Stimulated activated naive CD4-positive, alpha-beta T cell (primary cell): Measurements from ENCODE around the gene IFIT1.
"Not testable (repeated sequence)": the region's sequence is repeated elsewhere in the genome, so short reads cannot be mapped to it uniquely, and the experiment has no call there.

Source experiments
- DNase-seq, 6 experiments: peaks; one replicate each; lab custom pipeline; 2025; lab: John Stamatoyannopoulos, UW

IFIT1 gene

DNA sequence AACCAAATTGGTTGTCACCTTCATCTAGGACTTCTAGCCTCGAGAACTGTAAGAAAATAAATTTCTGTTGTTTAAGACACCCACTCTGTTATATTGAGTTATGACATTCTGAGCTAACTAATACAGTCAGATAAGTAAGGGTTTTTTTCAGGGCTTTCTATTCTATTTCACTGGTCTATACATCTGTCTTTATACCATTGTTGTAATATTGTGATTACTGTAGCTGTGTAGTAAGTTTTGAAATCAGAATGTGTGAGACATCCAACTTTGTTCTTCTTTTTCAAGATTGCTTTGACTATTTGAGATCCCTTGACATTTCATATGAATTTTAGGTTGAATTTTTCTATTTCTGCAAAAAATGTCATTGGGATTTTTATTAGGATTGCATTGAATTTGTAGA, 7.5 kb downstream of the IFIT1 start:
- no peak for DNase-seq

DNA sequence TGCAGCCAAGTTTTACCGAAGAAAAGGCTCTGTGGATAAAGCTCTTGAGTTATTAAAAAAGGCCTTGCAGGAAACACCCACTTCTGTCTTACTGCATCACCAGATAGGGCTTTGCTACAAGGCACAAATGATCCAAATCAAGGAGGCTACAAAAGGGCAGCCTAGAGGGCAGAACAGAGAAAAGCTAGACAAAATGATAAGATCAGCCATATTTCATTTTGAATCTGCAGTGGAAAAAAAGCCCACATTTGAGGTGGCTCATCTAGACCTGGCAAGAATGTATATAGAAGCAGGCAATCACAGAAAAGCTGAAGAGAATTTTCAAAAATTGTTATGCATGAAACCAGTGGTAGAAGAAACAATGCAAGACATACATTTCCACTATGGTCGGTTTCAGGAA, 10.6 kb downstream of the IFIT1 start:
- no peak for DNase-seq

DNA sequence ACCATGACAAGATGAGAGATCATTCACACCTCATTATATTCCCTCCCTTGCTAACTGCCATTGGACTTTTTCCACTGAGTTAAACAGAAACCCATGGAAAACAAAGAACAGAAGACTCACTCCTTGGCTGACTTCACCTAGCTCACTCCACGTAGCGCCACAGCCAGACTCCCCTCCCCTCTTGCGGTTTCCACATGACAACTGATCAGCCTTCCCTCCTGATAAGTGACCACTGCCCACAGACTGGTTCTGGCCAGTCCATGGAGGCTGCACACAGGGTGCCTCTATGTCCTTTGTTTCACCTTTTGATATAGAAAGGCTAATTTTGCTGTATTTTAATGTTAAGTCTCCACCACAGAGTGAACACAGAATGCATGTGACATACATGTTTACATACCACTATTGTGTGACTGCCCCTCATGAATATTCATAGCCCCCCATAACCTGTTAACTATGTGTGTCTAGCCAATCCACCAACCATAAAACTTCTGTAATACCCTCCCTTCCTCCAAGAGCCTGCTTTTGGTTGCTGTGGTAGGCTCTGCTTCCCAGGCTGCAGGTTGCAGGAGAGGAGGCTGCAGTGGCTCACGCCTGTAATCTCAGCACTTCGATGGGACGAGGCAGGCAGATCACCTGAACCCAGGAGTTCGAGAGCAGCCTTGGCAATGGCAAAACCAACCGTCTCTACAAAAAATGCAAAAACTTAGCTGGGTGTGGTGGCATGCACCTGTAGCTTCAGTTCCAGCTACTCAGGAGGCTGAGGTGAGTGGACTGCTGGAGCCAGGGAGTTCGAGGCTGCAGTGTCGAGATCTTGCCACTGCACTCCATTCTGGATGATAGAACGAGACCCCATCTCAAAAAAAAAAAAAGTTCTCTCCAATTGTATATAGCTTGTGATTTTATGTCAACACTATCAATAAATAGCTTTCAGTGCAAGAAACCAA, 12.0 kb downstream of the IFIT1 start:
- no peak for DNase-seq

GRCh38 chr10:89406178-89406577, 13.8 kb downstream of the IFIT1 start:
- not testable (repeated sequence) for DNase-seq

DNA sequence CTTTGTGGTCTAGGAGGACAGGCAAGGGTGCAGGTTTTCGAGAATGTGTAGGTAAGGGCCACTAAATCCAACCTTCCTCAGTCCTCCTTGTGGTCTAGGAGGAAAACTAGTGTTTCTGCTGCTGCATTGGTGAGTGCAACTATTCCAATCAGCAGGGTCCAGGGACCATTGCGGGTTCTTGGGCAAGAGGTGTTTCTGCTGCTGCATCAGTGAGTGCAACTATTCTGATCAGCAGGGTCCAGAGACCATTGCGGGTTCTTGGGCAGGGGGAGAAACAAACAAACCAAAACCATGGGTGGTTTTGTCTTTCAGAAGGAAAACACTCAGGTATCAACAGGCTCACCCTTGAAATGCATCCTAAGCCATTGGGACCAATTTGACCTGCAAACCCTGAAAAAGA, 15.4 kb downstream of the IFIT1 start:
- DNase-seq, result not testable (repeated sequence)

- DNase-seq, result not testable (repeated sequence)
Measured at GRCh38 chr10:89409282-89409681, 16.9 kb downstream of the IFIT1 start.

- not testable (repeated sequence) for DNase-seq
Measured at GRCh38 chr10:89410551-89410950, 18.1 kb downstream of the IFIT1 start.

- DNase-seq, result not testable (repeated sequence)
Measured at GRCh38 chr10:89411135-89411534, 18.7 kb downstream of the IFIT1 start.

- peak; percentile 20 to 76 (median 52) for DNase-seq
Measured at GRCh38 chr10:89412276-89412675, 19.9 kb downstream of the IFIT1 start.

DNA sequence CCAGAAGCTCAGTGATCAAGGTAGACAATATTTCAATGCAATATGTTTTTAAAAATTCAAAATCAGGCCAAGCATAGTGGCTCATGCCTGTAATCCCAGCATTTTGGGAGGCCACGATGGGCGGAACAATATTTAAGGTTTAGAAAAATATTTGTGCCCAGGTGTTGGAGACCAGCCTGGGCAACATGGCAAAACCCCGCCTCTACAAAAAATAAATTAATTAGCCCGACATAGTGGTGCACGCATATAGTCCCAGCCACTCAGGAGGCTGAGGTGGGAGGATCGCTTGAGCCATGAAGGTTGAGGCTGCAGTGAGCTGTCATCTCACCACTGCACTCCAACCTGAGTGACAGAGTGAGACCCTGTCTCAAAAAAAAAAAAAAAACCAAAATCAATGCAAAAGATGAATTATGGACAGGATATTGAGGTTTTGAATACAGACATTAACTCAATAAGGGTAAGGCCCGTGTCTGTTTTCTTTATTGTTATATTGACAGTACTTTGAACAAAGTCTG, 21.0 kb downstream of the IFIT1 start:
- DNase-seq, result no peak

GRCh38 chr10:89414146-89414878, 21.9 kb downstream of the IFIT1 start, which contains the start of gene IFIT5:
Gene IFIT5 (plus strand): TSS chr10:89414568. CDS start chr10:89414799, 231 bp downstream.
- DNase-seq, result peak; percentile 59 to 86 (median 70)

DNA sequence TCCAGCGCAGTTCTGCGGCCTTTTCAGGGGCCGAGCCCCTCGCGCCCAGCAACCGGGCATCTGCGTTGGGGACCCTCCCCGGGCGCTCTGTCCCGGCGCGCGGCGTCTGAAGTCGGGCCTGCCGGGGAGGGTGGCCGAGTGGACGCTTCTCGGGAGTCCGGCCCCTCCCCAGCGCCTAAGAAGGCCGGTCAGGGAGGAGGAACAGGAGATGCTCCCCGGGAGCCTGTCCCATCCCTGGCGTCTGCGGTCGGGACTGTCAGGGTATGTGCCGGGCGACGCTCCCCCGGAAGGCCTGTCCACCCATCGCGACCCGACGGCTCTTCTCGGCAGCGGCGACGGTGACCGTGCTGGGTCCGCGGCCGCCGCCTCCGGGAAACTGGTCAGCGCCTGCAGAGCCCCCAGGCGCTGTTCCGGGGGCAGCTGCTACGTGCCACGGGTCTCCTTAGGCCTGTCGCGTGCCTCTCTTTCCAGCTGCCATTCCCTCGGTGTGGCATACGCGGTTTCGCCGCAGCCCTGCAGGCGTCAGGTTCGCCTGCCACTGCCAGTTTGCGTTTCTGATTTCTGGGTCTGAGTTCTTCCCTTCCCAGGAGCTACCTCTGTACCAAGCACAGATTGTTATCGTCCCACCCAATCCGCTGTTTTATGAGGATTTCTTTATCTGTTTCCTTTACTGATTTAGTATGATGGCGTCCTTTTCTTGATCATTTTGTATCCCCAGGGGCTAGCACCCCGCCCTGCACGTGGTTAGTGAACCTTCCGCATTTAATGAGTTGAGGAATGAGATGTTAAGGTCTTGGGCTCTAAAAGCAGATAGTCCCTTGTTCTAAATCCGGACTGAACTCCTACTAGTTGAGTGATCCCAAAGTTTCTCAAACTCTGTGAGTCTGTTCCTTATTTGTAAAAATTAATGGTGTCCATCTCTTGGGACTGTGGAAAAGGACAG, 22.7 kb downstream of the IFIT1 start:
- DNase-seq, result peak; percentile 24 to 75 (median 52)

- no peak for DNase-seq
Measured at GRCh38 chr10:89416465-89416864, 24.0 kb downstream of the IFIT1 start.

DNA sequence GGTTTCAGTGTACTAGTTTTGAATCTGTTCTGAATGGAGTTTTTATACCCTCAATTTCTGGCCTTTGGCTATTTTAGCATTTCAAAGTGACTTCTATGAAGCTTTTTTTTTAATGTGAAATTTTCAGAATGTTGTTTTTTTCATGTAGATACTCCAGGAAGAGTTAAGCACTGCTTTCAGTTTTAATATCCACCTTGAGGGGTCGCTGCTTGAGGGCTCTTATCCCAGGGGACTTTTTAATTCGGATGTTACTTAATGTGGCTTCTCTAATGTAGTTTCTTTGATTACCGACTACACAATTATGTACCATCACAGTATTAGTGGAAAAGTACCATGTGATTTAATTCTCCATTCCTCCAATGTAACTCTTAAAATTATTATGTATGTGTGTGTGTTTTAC, 27.1 kb downstream of the IFIT1 start:
- peak in 1 of 6 experiments; percentile 1 for DNase-seq

DNA sequence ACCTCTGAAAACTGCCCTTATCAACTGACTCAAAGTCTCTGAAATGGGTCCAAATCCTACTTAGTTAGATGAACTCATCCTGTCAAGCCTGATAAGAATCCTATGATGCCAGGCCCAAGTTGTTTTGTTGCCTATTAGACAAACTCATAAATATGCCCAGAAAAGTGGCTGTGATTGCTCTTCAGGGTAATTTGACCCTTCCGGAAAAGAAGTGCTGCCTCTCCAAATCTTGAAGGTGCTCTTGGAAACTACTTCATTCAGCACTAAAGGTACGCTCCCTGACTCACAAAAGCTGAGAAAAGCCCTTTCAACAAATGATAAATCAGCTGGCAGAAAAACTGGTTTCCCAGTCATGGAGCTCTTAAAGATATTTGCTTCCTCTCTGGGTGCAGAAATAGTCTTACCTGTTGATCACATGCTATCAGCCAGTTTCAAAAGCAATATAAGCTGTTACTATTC, 28.6 kb downstream of the IFIT1 start:
- DNase-seq, result no peak

- DNase-seq, result no peak
Measured at GRCh38 chr10:89425000-89425399, 32.6 kb downstream of the IFIT1 start.

GRCh38 chr10:89426230-89426868, 33.9 kb downstream of the IFIT1 start:
- DNase-seq, result peak in 2 of 6 experiments; percentile 21 to 29

- DNase-seq, result no peak
Measured at GRCh38 chr10:89427629-89428028, 35.2 kb downstream of the IFIT1 start.

- no peak for DNase-seq
Measured at GRCh38 chr10:89428877-89429276, 36.5 kb downstream of the IFIT1 start.

DNA sequence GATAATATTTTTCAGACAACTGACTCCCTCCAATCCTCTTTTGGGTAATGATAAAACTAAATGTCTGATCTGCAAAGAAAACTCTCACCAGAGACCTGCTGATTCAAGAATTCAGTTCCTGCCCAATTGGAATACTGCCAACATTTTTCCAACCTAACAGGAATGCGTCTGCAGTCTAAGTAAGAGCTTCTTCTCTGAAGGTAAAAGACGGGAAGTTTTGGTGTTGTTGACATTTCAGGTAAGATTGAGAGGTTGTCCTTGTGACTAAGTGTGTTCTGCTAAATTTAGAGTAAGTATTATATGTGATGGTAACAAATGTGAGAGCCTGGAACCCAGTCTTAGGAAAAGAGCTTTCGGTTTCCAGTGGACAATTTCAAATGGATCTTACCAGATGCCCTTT, 39.6 kb downstream of the IFIT1 start:
- DNase-seq, result no peak

GRCh38 chr10:89438525-89438924, 46.1 kb downstream of the IFIT1 start:
- DNase-seq, result no peak
